PC-3 (cell line): ENCODE measurements around the gene RASL10B.

Experiments used
- EZH2 ChIP-seq: fragments of 300-600 bp; sonication (generic); IDR thresholded peaks from one replicate; pipeline ENCODE4 v1.6.1; 2017; ENCODE audit warnings: antibody characterized with exemption, mild to moderate bottlenecking, low read length; ENCODE audit not compliant: unreplicated experiment
- EZH2phosphoT487 ChIP-seq: fragments of 300-600 bp; sonication (generic); IDR thresholded peaks from 2 replicates; pipeline ENCODE4 v1.6.1; 2018; ENCODE audit warnings: mild to moderate bottlenecking, antibody characterized with exemption, low read length, borderline replicate concordance
- TF ChIP-seq, protein P1 (sequence below): fragments of 300-600 bp; sonication (generic); conservative IDR thresholded peaks from 2 replicates; pipeline ENCODE4 v1.5.1; 2017; ENCODE audit warnings: antibody characterized with exemption, low read depth, mild to moderate bottlenecking, low read length

DNA sequence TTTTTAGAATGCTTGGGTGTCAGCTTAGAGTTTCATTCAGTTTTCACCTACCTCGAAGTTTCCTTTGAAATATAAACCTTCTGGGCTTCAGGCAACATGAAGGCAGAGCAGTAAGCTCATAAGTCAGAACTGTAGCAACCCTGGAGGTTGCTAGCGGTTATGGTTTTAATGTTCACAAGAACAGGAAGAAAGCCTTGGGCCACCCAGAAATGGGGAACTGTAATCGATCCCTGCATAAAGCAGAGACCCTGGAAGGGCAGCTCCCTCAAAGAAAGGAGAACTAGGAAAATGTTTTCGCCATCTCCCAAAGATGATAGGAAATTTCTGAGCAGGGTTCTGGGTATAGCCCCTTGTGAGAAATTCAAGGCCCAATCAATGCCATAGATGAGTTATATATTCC lies 47.8 kb upstream of the RASL10B start:
- TF ChIP-seq, protein P1, sequence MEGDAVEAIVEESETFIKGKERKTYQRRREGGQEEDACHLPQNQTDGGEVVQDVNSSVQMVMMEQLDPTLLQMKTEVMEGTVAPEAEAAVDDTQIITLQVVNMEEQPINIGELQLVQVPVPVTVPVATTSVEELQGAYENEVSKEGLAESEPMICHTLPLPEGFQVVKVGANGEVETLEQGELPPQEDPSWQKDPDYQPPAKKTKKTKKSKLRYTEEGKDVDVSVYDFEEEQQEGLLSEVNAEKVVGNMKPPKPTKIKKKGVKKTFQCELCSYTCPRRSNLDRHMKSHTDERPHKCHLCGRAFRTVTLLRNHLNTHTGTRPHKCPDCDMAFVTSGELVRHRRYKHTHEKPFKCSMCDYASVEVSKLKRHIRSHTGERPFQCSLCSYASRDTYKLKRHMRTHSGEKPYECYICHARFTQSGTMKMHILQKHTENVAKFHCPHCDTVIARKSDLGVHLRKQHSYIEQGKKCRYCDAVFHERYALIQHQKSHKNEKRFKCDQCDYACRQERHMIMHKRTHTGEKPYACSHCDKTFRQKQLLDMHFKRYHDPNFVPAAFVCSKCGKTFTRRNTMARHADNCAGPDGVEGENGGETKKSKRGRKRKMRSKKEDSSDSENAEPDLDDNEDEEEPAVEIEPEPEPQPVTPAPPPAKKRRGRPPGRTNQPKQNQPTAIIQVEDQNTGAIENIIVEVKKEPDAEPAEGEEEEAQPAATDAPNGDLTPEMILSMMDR, result no peak
- TF ChIP-seq EZH2phosphoT487 (no peak), EZH2 (no peak)
